HUES48 (cell line): Measurements from ENCODE around the gene TUB.

Source experiments
- H3K27ac ChIP-seq: one replicate; pipeline ENCODE4 v1.7.0; 2013; ENCODE audit warnings: low read depth, low read length, inconsistent platforms
- H3K27me3 ChIP-seq: 2 replicates; pipeline ENCODE4 v1.6.1; 2013; ENCODE audit warnings: mild to moderate bottlenecking, low read length; ENCODE audit not compliant: control insufficient read depth, insufficient read depth
- H3K36me3 ChIP-seq: 2 replicates; pipeline ENCODE4 v1.6.1; 2013; ENCODE audit warnings: low read length; ENCODE audit not compliant: control insufficient read depth, insufficient read depth
- H3K4me1 ChIP-seq: 2 replicates; pipeline ENCODE4 v1.6.1; 2013; ENCODE audit warnings: mild to moderate bottlenecking, low read length; ENCODE audit not compliant: control insufficient read depth, insufficient read depth
- H3K4me3 ChIP-seq: 2 replicates; pipeline ENCODE4 v1.5.1; 2013; ENCODE audit warnings: mild to moderate bottlenecking, low read depth, low read length
- H3K9ac ChIP-seq: 2 replicates; pipeline ENCODE4 v1.6.1; 2013; ENCODE audit warnings: mild to moderate bottlenecking, low read depth, low read length, moderate library complexity
- H3K9me3 ChIP-seq: 2 replicates; pipeline ENCODE4 v1.6.1; 2013; ENCODE audit warnings: low read length; ENCODE audit not compliant: control insufficient read depth, insufficient read depth

Gene TUB

GRCh38 chr11:8062781-8063257, 18.2 kb upstream of the TUB start:
- no peak overlapping the region for H3K9ac ChIP-seq
- H3K36me3 ChIP-seq: no peaks in the 10 kb centered on the region
- H3K27me3 ChIP-seq: no peaks in the 10 kb centered on the region
- no peak overlapping the region for H3K4me3 ChIP-seq
- no peaks in the 10 kb centered on the region for H3K4me1 ChIP-seq
- H3K9me3 ChIP-seq: no peaks in the 10 kb centered on the region
- no peak overlapping the region for H3K27ac ChIP-seq

- Histone ChIP-seq H3K4me1 (no peaks in the 10 kb centered on the region), H3K27ac (no peak overlapping the region)
Observed at GRCh38 chr11:8063324-8063723, 17.7 kb upstream of the TUB start.

GRCh38 chr11:8065031-8065430, 16.0 kb upstream of the TUB start:
- H3K9ac ChIP-seq: no peak overlapping the region
- H3K36me3 ChIP-seq: no peaks in the 10 kb centered on the region
- no peaks in the 10 kb centered on the region for H3K4me1 ChIP-seq
- H3K9me3 ChIP-seq: no peaks in the 10 kb centered on the region
- no peaks in the 10 kb centered on the region for H3K27me3 ChIP-seq
- no peak overlapping the region for H3K4me3 ChIP-seq
- H3K27ac ChIP-seq: no peak overlapping the region

More at GRCh38 chr11:8063324-8063723, 17.7 kb upstream of the TUB start:
- Histone ChIP-seq H3K9me3 (no peaks in the 10 kb centered on the region), H3K27me3 (no peaks in the 10 kb centered on the region), H3K9ac (no peak overlapping the region), H3K4me3 (no peak overlapping the region), H3K36me3 (no peaks in the 10 kb centered on the region)

- Histone ChIP-seq H3K9me3 (no peaks in the 10 kb centered on the region), H3K4me1 (no peaks in the 10 kb centered on the region), H3K27ac (no peak overlapping the region), H3K36me3 (no peaks in the 10 kb centered on the region), H3K4me3 (no peak overlapping the region), H3K27me3 (no peaks in the 10 kb centered on the region), H3K9ac (no peak overlapping the region)
Observed at GRCh38 chr11:8066036-8066910, 14.7 kb upstream of the TUB start.

GRCh38 chr11:8066911-8067455, 14.0 kb upstream of the TUB start:
- H3K9me3 ChIP-seq: no peaks in the 10 kb centered on the region
- H3K27me3 ChIP-seq: no peaks in the 10 kb centered on the region; the same call in 1 of the 2 replicates
- peaks cover 6% of the 10 kb centered on the region for H3K4me1 ChIP-seq
- H3K36me3 ChIP-seq: no peaks in the 10 kb centered on the region
- no peak overlapping the region for H3K4me3 ChIP-seq
- H3K9ac ChIP-seq: no peak overlapping the region
- no peak overlapping the region for H3K27ac ChIP-seq

- Histone ChIP-seq H3K27me3 (no peaks in the 10 kb centered on the region; the same call in 1 of the 2 replicates), H3K36me3 (no peaks in the 10 kb centered on the region), H3K4me1 (peaks cover 12% of the 10 kb centered on the region), H3K9me3 (no peaks in the 10 kb centered on the region), H3K4me3 (no peak overlapping the region), H3K27ac (no peak overlapping the region), H3K9ac (no peak overlapping the region)
Observed at GRCh38 chr11:8067567-8067928, 13.5 kb upstream of the TUB start.

GRCh38 chr11:8067929-8068575, 13.0 kb upstream of the TUB start:
- H3K9me3 ChIP-seq: no peaks in the 10 kb centered on the region
- H3K36me3 ChIP-seq: no peaks in the 10 kb centered on the region
- H3K4me1 ChIP-seq: peaks cover 17% of the 10 kb centered on the region
- no peaks in the 10 kb centered on the region; the same call in 1 of the 2 replicates for H3K27me3 ChIP-seq
- H3K9ac ChIP-seq: no peak overlapping the region
- no peak overlapping the region for H3K27ac ChIP-seq
- no peak overlapping the region for H3K4me3 ChIP-seq

GRCh38 chr11:8068605-8069221, 12.3 kb upstream of the TUB start:
- no peaks in the 10 kb centered on the region; the same call in 1 of the 2 replicates for H3K27me3 ChIP-seq
- H3K27ac ChIP-seq: no peak overlapping the region
- H3K36me3 ChIP-seq: no peaks in the 10 kb centered on the region
- no peaks in the 10 kb centered on the region for H3K9me3 ChIP-seq
- no peak overlapping the region for H3K9ac ChIP-seq
- H3K4me3 ChIP-seq: no peak overlapping the region
- peaks cover 23% of the 10 kb centered on the region for H3K4me1 ChIP-seq

GRCh38 chr11:8069771-8070170, 11.2 kb upstream of the TUB start:
- Histone ChIP-seq H3K27ac (no peak overlapping the region), H3K4me1 (peaks cover 25% of the 10 kb centered on the region), H3K27me3 (no peaks in the 10 kb centered on the region; the same call in 1 of the 2 replicates), H3K36me3 (no peaks in the 10 kb centered on the region), H3K4me3 (no peak overlapping the region), H3K9me3 (no peaks in the 10 kb centered on the region), H3K9ac (no peak overlapping the region)

GRCh38 chr11:8070417-8071115, 10.4 kb upstream of the TUB start:
- H3K27ac ChIP-seq: no peak overlapping the region
- H3K9ac ChIP-seq: no peak overlapping the region
- no peaks in the 10 kb centered on the region for H3K36me3 ChIP-seq
- H3K4me3 ChIP-seq: no peak overlapping the region
- H3K4me1 ChIP-seq: peaks cover 25% of the 10 kb centered on the region
- peaks cover under 1% of the 10 kb centered on the region; the same call in 1 of the 2 replicates for H3K27me3 ChIP-seq
- H3K9me3 ChIP-seq: no peaks in the 10 kb centered on the region
